Measurements from ENCODE around the gene ARHGAP28. TPM values are rescaled to one million over a fixed set of nuclear protein-coding genes. Genes with fewer than 3 reads are reported as not detected.

The ARHGAP28 gene
- total RNA-seq, 1 donor from 2014 or later = 350 TPM

DNA sequence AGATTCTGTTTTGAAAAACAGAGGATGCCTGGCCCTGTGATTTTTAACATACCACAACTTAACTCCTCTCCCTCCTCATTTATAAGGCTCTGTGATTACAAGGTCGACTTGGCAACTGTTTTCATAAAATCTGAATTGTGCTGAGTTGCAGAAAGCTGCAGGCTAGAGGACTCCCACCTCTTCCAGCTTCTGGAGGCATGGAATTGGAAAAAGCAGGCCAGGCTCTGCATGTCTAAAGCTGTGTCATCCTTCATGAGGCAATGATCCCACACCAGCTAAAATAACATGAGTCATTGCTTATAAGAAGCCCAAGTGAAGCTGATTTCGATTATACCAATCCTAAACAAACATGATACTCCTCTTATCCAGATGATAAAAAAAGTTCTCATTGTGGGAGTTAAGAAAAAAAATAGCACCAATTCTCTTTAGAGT lies 11.7 kb downstream of the ARHGAP28 start:
- Mint-ChIP-seq H3K36me3 (ENCODE audit: low read depth, unreplicated experiment) (no peaks in the 10 kb centered on the region), H3K9me3 (ENCODE audit: unreplicated experiment) (no peaks in the 10 kb centered on the region), H3K27ac (ENCODE audit: unreplicated experiment) (no peak overlapping the region), H3K4me1 (ENCODE audit: unreplicated experiment) (peaks cover 39% of the 10 kb centered on the region), H3K4me3 (ENCODE audit: unreplicated experiment) (no peak overlapping the region), H3K27me3 (ENCODE audit: unreplicated experiment) (no peaks in the 10 kb centered on the region)
- no peak for DNase-seq (ENCODE audit: low spot score)
- no peak for TF ChIP-seq CTCF (IDR thresholded peaks at IDR 0.05; ENCODE audit: unreplicated experiment)

- DNase-seq (ENCODE audit: low spot score) = no peak
- Mint-ChIP-seq H3K27me3 (ENCODE audit: unreplicated experiment) (no peaks in the 10 kb centered on the region), H3K36me3 (ENCODE audit: low read depth, unreplicated experiment) (no peaks in the 10 kb centered on the region), H3K9me3 (ENCODE audit: unreplicated experiment) (no peaks in the 10 kb centered on the region), H3K4me1 (ENCODE audit: unreplicated experiment) (peaks cover 39% of the 10 kb centered on the region), H3K4me3 (ENCODE audit: unreplicated experiment) (no peak overlapping the region), H3K27ac (ENCODE audit: unreplicated experiment) (peak overlapping the region; percentile 59)
- TF ChIP-seq CTCF (IDR thresholded peaks at IDR 0.05; ENCODE audit: unreplicated experiment) = no peak
Observed at GRCh38 chr18:6741786-6742185, 12.3 kb downstream of the ARHGAP28 start.

DNA sequence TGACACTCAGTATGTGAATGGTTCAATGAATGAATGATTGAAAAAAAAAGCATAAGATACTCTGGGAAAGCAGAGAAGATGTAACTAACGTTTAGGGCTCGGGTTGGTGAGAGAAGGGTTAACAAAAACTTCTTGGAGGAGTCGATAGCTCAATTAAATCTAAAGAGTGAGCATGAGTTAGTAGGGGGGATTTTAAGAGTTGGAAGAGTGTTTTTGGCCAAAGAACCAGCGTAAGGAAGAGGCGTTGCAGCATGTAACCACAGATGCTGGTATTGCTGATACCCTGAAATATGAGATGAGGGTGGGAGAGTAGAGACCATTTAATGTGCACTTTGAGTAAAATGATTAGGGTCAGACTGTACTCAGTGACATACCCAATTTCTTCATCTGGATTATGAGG lies 14.5 kb downstream of the ARHGAP28 start:
- H3K4me1 Mint-ChIP-seq (ENCODE audit: unreplicated experiment) = peaks cover 31% of the 10 kb centered on the region

GRCh38 chr18:6744816-6745455 lies 15.4 kb downstream of the ARHGAP28 start:
- Mint-ChIP-seq H3K36me3 (ENCODE audit: low read depth, unreplicated experiment) (no peaks in the 10 kb centered on the region), H3K27me3 (ENCODE audit: unreplicated experiment) (peaks cover 1% of the 10 kb centered on the region), H3K4me1 (ENCODE audit: unreplicated experiment) (peaks cover 31% of the 10 kb centered on the region), H3K27ac (ENCODE audit: unreplicated experiment) (peak overlapping the region; percentile 11), H3K4me3 (ENCODE audit: unreplicated experiment) (no peak overlapping the region), H3K9me3 (ENCODE audit: unreplicated experiment) (no peaks in the 10 kb centered on the region)
- DNase-seq (ENCODE audit: low spot score) = no peak
- no peak for TF ChIP-seq CTCF (IDR thresholded peaks at IDR 0.05; ENCODE audit: unreplicated experiment)

More for the DNA sequence above, 14.5 kb downstream of the ARHGAP28 start:
- Mint-ChIP-seq H3K9me3 (ENCODE audit: unreplicated experiment) (no peaks in the 10 kb centered on the region), H3K27ac (ENCODE audit: unreplicated experiment) (no peak overlapping the region), H3K36me3 (ENCODE audit: low read depth, unreplicated experiment) (no peaks in the 10 kb centered on the region), H3K4me3 (ENCODE audit: unreplicated experiment) (no peak overlapping the region), H3K27me3 (ENCODE audit: unreplicated experiment) (peaks cover 1% of the 10 kb centered on the region)
- DNase-seq (ENCODE audit: low spot score) = no peak
- TF ChIP-seq CTCF (IDR thresholded peaks at IDR 0.05; ENCODE audit: unreplicated experiment) = no peak

DNA sequence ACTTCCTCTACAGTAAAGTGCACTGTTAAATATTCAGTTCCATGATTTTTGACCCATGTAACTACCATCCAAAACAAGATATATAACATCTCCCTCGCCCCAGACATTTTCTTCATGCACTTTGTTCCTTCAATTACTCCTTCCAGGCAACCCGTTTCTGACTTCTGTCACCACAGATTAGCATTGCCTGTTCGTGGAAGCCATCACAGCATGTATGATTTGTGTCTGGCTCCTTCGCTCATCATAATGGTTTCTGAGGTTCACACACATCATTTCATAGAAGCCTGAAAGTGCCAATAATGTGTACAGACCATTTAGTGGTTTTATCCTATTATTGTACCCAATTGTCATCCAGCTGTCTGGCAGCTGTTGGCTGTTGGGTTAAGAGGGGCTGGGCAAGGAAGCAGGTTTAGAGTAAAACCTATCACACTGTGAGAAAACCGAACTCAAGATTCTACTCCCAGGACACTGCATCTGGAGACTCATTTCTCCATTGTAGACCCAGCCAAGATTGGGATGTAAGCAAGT lies 16.1 kb downstream of the ARHGAP28 start:
- no peak for TF ChIP-seq CTCF (IDR thresholded peaks at IDR 0.05; ENCODE audit: unreplicated experiment)
- Mint-ChIP-seq H3K27me3 (ENCODE audit: unreplicated experiment) (peaks cover 5% of the 10 kb centered on the region), H3K36me3 (ENCODE audit: low read depth, unreplicated experiment) (no peaks in the 10 kb centered on the region), H3K9me3 (ENCODE audit: unreplicated experiment) (no peaks in the 10 kb centered on the region), H3K27ac (ENCODE audit: unreplicated experiment) (peak overlapping the region; percentile 11), H3K4me3 (ENCODE audit: unreplicated experiment) (no peak overlapping the region), H3K4me1 (ENCODE audit: unreplicated experiment) (peaks cover 29% of the 10 kb centered on the region)
- no peak for DNase-seq (ENCODE audit: low spot score)

Data from endothelial cell (in vitro differentiated cells).